Stimulated activated CD4-positive, alpha-beta T cell treated with anti-CD3 and anti-CD28 coated beads, Interleukin-12 subunit alpha, Interleukin-12 subunit beta, amount 100 ng/mL, for 4 hours (primary cell): ENCODE measurements around the gene SLC35B1.

Experiments
- DNase-seq: peaks from one replicate; pipeline ENCODE4 v3.0.0-alpha.2; 2020

SLC35B1 gene, protein sequence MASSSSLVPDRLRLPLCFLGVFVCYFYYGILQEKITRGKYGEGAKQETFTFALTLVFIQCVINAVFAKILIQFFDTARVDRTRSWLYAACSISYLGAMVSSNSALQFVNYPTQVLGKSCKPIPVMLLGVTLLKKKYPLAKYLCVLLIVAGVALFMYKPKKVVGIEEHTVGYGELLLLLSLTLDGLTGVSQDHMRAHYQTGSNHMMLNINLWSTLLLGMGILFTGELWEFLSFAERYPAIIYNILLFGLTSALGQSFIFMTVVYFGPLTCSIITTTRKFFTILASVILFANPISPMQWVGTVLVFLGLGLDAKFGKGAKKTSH

DNA sequence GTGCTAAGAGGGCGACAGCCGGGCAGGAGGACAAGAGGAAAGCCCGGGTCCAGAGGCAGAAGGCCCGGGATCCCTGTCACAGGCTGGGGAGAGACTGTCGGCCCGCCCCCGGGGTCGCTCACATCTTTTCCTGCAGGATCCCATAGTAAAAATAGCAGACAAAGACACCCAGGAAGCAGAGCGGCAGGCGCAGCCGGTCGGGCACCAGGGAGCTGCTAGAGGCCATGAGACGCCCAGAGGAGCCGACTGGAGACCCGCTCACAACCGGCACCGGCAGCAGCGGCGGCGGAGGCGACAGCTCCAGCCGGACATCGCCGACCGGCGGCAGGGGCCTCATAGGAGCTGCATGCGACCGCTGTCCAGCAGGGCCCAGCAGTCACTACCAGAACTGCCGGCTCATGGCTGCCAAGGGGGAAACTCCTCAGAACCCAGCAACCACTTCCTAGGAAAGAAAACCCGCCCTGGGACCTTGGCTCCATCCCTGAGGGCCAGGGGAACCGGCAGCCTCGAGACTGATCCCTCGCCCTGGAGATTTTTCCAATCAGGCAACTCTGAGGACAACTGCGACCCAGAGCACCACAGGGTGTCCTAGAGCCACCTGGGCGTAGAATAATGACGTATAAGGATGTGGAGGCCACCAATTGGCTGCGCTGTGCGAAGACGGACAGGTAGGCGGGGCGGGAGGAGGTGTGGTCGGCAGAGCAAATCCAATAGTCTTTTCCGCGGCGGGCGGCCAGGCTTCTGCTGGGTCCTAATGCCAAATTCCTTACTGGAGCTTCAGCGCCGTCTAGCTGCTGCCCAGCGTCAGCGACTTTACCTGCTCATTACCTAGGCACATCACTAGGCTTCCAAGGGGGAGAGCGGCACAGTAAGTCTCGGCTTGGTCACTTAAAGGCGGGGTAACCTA, at the start of gene SLC35B1:
Gene SLC35B1 (minus strand): TSS at position 357 of the 907 bp plus-strand sequence. CDS start 131 bp downstream, at position 226.
- DNase-seq = peak; percentile 97

DNA sequence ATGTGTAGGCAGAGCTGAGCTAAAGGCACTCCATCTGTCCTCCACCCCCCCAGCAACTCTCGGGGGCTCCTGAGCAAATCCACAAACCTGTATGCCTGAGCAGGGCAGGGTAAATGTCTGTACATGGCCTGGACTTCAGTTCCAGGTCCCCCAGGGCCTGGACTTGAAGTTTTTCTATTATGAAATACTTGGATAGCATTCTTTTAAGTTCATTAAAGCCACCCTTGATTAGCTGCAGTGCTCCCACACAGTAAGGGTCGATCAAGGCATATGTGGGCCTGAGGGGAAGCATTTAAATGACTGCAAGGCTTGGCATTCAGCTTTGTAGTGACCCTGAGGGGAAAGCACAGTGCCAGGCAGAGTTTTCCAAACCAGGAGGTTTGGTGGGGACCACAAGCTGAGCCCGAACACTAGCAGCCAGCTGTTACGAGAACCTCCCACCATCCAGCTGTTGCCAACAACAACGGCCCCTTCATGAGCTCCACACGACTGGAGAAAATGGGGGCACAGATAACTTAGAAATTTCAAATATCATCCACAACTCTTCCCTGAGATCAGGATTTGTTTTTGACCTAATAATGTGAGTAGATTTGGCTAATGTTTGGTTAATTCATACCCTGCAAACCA, 49.5 kb upstream of the SLC35B1 start:
- no peak for DNase-seq

DNA sequence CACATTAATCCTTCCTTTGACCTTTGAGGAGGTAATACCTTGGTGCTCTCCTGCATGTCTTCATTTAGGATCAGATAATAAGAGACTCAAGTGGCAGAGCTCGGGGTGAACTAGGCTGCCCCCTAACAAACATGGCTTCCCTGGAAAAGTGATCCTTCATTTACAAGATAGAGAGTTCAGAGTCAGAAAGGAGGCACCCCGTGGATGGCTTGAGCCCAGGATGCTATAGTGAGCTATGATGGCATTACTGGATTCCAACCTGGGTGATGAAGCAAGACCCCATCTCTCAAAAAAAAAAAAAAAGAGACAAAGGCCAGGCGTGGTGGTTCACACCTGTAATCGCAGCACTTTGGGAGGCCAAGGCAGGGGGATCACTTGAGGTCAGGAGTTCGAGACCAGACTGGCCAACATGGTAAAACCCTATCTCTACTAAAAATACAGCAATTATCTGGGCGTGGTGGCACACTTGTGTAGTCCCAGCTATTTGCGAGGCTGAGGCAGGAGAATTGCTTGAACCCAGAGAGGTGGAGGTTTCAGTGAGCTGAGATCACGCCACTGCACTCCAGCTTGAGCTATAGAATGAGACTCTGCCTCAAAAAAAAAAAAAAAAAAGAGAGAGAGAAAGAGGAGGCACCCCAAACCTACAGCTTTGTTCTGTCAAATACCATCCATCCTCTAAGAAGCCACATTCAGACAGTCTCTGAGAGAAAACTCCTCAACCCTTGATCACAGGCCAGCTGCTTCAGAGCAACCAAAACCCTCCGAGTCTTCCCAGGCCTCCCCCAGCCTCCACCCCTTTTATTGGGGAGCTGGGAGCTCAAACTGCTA, 48.8 kb upstream of the SLC35B1 start:
- no peak for DNase-seq

DNA sequence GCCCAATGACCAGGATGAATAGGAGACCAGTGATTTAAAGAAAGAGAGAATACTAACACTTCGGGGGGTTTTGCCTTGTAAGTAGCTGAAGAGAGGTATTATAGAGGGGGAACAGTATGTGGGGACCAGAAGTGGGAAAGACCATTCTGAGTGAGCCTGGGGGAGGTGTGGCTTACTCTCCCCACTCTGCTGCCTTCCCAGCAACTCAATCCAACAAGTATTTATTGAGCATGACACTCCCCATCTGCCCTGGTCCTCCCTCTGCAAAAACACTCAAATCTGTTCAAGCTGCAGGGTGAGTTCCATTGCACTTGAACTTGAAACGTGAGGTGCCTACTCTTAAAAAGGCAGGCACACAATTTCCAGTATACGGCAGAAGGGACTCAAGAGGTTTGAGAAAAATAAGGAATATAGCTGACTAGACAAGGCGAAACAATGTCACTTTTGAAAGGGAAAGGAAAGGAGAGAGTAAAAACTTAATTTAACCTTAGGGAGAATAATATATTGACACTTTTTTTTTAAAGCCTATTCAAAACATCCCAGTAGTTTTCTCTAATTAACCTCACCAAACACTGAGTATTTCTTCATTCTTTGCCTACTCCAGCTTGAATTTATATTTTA, 48.0 kb upstream of the SLC35B1 start:
- DNase-seq = no peak

DNA sequence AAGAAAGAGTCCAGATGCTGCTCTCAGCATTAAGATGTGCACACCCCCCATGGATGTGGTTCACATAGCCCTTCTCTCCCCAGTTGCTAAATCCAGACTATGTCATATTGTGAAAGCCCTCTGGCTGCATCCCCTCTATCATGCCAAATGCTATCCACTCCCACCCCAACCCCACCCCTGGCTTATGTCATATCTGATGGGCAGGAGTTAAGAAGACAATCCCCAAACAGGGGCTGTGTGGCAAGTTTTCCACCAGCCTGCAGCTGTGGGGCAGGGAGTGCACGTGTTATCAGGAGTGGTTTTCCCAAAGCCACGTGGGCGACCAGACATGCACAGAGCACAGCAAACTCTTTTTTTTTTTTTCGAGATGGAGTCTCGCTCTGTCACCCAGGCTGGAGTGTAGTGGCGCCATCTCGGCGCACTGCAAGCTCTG, 46.2 kb upstream of the SLC35B1 start:
- DNase-seq = no peak

DNA sequence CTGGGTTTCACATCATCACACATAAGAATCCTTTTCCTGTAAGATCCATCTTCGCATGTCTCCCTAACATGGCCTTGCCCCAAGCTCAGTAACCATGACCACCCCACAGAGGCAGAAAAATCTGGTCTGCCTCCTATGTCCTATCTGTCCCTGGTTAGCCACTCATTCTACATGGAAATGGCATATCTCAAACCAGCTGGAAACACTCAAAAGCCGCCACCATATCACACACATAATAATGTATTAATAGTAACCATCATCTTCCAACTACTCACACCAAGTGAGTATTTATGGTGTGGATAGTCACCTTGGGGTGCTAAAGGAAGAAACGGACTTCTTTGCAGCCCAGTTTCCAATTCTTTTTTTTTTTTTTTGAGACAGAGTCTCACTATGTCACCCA, 44.7 kb upstream of the SLC35B1 start:
- DNase-seq = no peak

DNA sequence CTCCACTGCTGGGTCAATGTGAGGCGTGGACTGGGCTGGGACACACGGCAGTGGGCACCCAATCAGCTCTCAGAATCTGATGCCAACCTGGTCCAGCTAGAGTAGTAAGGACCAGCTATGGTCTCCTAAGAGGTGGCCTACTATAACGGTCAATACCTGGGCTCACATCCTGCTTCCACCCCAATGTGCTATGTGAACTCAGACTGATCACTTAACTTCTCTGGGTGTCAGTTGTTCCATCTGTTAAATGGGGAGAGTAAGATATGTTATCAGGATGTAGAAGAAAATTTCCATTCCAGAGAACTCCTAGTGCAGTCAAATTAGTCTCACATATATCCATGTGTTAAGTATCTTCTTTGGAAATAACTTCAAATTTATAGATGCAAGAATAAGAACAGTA, 42.0 kb upstream of the SLC35B1 start:
- DNase-seq = no peak

DNA sequence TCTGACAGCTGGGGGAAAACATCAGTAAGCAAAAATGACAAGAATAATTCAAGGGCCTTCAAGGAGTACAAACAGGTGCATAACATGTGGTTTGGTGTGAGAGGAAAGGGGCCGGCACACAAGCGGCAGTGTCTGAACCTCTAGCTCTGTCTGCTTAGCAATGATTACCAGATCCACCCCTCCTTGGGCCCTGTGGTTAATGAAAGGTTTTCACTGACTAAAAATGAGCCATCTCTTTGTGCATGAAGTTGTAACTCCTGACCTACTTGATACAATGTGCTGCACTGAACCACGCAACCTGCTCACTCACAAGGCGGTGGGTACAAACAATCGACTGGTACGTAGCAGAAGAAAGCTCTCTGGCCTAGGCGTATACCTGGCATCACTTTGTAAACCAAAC, 41.0 kb upstream of the SLC35B1 start:
- peak; percentile 25 for DNase-seq

DNA sequence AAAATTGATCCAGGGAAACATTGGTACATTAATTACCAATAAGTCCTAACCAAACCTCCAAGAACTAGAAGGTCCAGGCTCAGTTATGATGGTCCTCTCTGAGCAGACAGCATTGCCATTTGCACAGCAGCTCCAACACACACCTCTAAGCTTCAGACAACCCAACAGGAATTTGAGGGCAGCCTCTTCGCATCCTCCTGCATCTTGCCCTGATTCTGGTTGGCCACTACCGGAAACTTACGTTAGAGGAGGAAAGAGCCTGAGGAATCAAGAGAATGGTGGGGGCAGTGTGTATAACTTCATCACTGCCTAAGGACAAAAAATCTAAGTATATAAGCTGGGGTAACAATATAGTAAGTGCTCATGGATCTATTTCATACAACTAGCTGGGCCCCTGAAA, 40.5 kb upstream of the SLC35B1 start:
- no peak for DNase-seq

DNA sequence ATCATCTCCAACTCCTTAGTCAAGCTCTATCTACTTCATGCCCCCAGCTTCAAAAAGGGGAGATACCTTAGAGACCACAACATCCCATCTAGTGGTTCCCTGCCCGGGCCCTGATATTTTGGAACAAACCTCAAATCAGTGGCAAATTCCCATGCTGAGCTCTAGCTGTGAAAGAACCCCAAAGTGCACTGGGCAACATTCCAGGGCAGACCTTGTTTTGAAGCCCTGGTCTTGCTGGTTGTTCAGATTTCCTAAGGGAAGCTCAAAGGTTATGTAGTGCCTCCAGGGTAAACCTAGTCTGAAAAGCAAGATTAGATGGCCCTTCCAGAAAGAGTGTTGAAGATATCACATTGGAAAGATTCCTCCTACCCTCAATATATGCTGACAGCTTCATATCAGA, 39.9 kb upstream of the SLC35B1 start:
- DNase-seq = no peak

DNA sequence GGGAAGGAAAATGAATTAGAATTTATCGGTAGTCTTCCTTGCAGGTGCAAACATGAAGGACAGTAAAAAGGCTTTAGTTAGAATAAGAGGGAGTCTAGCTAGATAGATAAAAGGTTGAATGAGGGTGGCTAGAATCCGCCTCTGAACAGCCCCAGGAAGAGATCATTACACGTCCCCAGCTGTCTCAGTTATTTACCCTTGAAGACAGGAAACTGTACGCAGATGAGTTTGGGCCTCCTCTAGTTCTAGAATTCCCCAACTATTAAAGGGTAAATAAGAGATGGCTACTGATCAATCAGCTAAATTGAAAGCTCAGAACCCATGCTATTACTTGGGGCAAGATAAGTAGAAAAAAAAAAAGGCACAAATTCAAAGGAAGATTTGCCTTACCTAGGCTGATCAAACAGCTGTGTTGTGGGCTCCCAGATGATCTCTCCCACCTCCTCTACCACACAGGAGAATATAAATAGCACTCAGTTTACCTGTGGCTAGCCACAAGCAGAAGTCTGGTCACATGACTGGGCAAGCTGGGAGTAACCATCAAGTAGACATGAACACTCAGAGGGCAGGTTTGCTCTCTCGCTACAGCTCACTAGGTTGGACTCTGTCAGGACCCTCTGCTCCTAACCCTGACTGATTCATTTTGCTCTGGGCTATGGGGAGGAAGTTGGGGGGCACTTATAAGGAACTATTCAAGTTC, 39.2 kb upstream of the SLC35B1 start:
- DNase-seq = no peak

DNA sequence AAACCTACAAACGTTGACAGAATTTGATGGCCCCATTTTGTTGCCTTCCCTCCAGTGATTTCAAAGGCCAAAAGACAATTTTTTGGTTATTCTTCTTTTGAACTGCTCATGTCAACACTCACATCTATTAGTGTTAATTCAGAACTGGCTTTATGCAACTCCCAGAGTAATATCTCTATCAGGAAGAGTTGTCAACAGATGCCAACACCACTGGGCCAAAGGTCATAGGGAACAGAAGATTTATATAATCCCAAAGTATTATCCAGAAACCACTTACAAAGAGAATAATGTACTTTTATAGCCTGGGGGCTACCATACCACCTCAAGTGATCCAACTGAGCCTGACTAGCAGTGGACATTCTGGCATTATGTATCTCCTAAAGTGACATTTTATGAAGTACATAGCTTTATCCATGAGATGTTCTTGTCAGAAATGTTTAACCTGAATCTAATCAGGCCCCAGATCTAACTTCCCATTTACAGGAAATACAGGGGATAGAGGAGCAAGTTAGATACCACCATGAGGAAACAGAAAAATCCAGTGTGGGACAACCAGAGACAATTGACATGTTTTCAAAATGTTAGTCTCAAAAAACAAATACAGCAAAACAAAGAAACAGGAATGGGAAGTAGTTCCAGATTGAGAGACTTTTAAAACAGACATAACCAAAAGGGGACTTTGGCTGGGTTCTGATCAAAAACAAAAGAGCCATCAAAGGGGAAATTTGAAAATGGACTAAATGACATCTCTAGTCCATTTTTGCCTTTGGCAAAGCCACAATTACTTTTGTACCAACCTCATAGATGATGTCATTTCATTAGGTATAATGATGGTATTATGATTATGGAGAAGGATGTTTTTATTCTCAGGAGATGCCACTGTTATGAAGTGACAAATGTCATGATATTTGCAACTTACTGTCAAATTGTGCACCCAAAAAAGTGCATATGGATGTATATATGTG, 37.7 kb upstream of the SLC35B1 start:
- no peak for DNase-seq

DNA sequence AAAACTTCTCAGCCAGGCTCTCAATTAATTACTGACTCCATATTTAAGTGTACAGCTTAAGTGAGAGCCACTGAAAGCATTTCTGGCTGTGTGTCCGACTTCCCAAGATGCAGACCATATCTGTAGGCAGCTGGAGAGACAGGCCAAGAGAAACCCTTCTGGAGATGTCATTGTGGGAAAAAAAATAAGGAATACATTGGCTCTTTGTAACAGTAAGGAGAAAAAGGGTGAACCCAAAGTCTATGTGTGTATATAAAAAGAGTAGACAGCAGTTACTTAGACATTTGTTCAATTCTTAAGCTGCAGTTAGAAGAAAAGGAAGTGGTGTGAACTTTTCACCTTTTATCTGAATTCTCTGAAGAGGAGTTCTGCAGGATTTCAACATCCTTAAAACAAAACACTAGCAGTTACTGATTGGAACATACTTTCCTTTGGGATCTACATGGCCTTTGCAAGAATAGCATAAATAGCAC, 34.4 kb upstream of the SLC35B1 start:
- DNase-seq = no peak

DNA sequence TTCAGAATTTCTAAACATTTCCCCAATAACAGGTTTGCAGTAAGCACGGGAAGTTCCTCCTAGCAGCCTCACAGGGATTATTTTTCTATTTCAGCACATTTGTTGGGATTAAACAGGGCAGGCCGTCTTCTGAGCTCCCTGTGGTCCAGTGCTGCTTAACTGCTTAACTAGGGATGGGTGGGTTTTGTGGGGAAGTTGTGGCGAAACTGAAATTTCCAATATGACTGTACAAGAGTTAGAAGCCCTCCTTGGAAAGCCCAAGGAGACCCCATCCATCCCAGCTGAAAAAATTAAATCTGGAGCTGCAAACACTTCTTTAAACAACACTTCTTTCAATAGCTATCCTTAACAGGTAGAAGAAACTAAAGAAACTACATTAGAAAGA, 33.9 kb upstream of the SLC35B1 start:
- no peak for DNase-seq

DNA sequence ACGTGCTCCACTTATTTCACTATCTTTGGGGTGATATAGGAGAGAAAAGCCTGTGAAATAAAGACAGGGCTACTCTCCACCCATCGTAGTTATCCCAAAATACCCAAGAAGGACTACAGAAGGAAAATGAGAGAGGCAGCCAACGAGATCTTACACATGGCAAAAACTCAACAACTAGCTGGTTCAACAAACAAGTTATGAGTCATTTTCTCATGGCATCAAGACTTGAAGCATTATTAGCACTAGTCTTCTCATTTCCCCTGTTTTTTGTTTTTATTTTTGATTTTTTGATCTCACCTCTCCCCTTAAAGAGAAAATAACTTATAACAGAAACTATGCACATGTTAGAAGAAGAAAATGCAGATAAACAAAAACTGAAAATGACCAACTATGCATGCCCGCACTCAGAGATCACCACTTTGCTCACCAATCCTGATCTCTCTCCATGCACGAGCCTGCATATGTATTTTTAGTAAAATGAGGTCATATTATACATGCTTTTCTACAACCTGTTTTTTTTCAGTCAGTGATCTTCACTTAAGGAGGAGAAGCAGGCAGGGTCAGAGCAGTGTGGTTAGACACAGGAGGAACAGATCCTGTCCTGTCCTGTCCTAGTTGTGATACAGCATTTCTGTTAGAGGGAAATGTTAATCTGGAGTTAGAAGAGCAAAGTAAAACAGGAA, 33.4 kb upstream of the SLC35B1 start:
- no peak for DNase-seq

DNA sequence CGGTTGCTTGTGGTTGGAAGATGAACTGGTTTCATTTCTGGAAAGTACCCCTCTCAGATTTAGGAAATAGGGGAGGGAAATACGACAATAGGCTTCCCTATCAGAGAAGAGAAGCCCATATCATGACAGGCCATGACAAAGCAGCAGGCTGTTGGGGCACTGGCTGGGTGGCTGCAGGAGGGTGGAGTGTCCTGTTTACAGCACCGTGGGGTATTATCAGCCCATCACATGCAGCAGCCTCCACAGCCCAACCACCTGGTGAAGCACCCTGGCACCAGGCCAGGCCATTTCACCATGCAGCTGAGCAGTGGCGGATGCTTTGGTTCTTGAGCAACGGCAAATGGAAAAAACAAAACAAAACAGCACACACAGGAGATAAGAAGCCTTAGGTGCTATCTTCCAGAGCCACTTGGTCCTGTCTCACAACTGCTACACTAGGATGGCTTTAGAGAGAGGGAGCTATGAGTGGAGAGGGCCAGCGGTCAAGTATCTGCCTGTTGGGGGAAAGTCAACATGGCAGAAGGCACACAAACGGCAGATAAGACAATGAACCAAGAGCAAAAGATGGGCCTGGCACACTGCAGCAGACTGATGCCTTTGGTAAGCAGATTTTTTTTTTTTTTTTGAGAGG, 32.0 kb upstream of the SLC35B1 start:
- peak; percentile 64 for DNase-seq

DNA sequence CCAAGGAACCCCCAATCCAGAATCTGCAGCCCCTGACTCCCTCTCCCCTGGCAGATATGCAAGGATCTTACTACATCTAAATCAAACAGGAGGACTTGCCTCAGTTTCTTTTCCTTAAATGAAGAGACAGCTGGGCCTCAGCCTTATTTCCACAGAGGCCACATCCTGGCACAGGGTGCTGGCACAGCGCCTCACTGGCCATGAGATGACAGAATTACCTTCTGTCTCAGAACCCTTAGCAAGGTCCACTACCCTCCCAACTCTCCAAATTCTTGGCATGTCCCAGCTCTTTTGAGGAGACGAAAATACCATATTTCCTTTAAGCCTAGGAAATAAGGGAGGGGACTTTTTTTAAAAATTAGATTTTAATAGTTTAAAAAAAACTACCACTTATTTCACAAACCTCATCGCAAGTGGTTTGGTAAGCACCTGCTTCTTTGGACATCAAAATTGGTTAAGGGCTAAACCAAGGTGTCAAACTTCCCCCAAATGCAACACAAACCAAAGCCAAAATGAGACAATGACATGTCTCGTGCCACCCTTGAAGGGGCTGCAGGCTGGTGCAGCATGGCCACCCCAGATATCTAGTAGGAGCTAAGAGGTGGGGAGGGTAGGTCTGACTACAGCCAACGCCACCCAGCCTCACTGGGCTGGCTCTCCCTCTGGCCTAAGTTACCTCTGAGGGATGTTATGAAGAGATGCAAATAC, 30.8 kb upstream of the SLC35B1 start:
- DNase-seq = no peak
